Tibial artery (tissue), 4 donors: ENCODE measurements around the gene SCAPER.

ENCODE experiments used
- DNase-seq, 2 donors: peaks; one replicate each; pipeline ENCODE4 v3.0.0-alpha.2; 2019
- H3K27ac ChIP-seq, 2 donors: fragments of 200-600 bp; sonication (generic) in 1 of 2; 1 replicate in 1 of 2; 2 replicates in 1 of 2; pipeline ENCODE4 v1.5.1; 2018 to 2019; ENCODE audit warnings: mild to moderate bottlenecking in 1 of 2
- H3K27me3 ChIP-seq, 2 donors: fragments of 200-600 bp; sonication (generic) in 1 of 2; one replicate each; pipeline versions ENCODE4 v1.5.1 to v1.6.0; 2016 to 2019
- H3K36me3 ChIP-seq, 3 donors: fragments of 200-600 bp; sonication (generic) in 2 of 3; one replicate each; pipeline ENCODE4 v1.5.1; 2016 to 2019; ENCODE audit warnings: mild to moderate bottlenecking in 2 of 3
- H3K4me1 ChIP-seq, 4 donors: fragments of 200-600 bp; sonication (generic) in 2 of 4; 1 replicate in 3 of 4; 2 replicates in 1 of 4; pipeline ENCODE4 v1.5.1; 2016 to 2019
- H3K4me3 ChIP-seq, 2 donors: fragments of 200-600 bp; sonication (generic) in 1 of 2; 1 replicate in 1 of 2; 2 replicates in 1 of 2; pipeline ENCODE4 v1.5.1; 2018 to 2019; ENCODE audit warnings: mild to moderate bottlenecking in 2 of 2
- H3K9me3 ChIP-seq, 3 donors: fragments of 200-600 bp; sonication (generic) in 1 of 3; one replicate each; pipeline ENCODE4 v1.5.1; 2016 to 2019
- CTCF ChIP-seq, 2 experiments: fragments of 200-600 bp in 1 of 2; fragments of 450-650 bp in 1 of 2; IDR thresholded peaks; one replicate each; pipeline ENCODE4 v1.5.1; 2017 to 2019; ENCODE audit warnings: antibody characterized with exemption in 2 of 2, mild to moderate bottlenecking in 1 of 2, moderate library complexity in 1 of 2
- intact Hi-C: fragments of 100-400 bp; cut with DNase I; formaldehyde crosslinking; loops from one replicate; pipeline ENCODE4 v1.15.0; 2023; ENCODE audit warnings: low total_unique reads

SCAPER gene

GRCh38 chr15:76483752-76484151 is 421.4 kb downstream of the SCAPER start:
- H3K4me1 ChIP-seq = no peaks in the 10 kb centered on the region
- H3K27me3 ChIP-seq = no peaks in the 10 kb centered on the region
- no peak for DNase-seq
- H3K9me3 ChIP-seq = no peaks in the 10 kb centered on the region
- no peak overlapping the region for H3K27ac ChIP-seq
- no peaks in the 10 kb centered on the region for H3K36me3 ChIP-seq
- TF ChIP-seq CTCF (IDR thresholded peaks at IDR 0.05) = no peak
- no peak overlapping the region for H3K4me3 ChIP-seq
- intact Hi-C loops = no loop called here

GRCh38 chr15:76483018-76483417 is 422.1 kb downstream of the SCAPER start:
- no peak for DNase-seq
- intact Hi-C loops = no loop called here
- Histone ChIP-seq H3K4me3 (no peak overlapping the region), H3K27ac (no peak overlapping the region), H3K27me3 (no peaks in the 10 kb centered on the region), H3K9me3 (no peaks in the 10 kb centered on the region), H3K4me1 (no peaks in the 10 kb centered on the region), H3K36me3 (no peaks in the 10 kb centered on the region)
- no peak for TF ChIP-seq CTCF (IDR thresholded peaks at IDR 0.05)

- intact Hi-C loops = no loop called here
- Histone ChIP-seq H3K4me3 (no peak overlapping the region), H3K27me3 (no peaks in the 10 kb centered on the region), H3K4me1 (no peaks in the 10 kb centered on the region), H3K9me3 (no peaks in the 10 kb centered on the region), H3K36me3 (no peaks in the 10 kb centered on the region), H3K27ac (no peak overlapping the region)
- DNase-seq = no peak
- TF ChIP-seq CTCF (IDR thresholded peaks at IDR 0.05) = no peak
These were observed 424.9 kb downstream of the SCAPER start for GRCh38 chr15:76480267-76480666.

GRCh38 chr15:76470691-76471090 is 434.4 kb downstream of the SCAPER start:
- H3K9me3 ChIP-seq = peaks cover 0 to 3% (median 0%) of the 10 kb centered on the region in 3 donors
- no peak for DNase-seq
- no peak overlapping the region for H3K4me3 ChIP-seq
- no peak for TF ChIP-seq CTCF (IDR thresholded peaks at IDR 0.05)
- H3K36me3 ChIP-seq = peaks cover 11 to 32% (median 12%) of the 10 kb centered on the region in 3 donors
- no peaks in the 10 kb centered on the region for H3K27me3 ChIP-seq
- no peak overlapping the region for H3K27ac ChIP-seq
- no peaks in the 10 kb centered on the region for H3K4me1 ChIP-seq
- intact Hi-C loops = no loop called here

- Histone ChIP-seq H3K27ac (no peak overlapping the region), H3K27me3 (no peaks in the 10 kb centered on the region), H3K4me1 (no peaks in the 10 kb centered on the region), H3K36me3 (peaks cover 11 to 32% (median 12%) of the 10 kb centered on the region in 3 donors), H3K9me3 (peaks cover 0 to 3% (median 0%) of the 10 kb centered on the region in 3 donors), H3K4me3 (no peak overlapping the region)
- intact Hi-C loops = no loop called here
- no peak for TF ChIP-seq CTCF (IDR thresholded peaks at IDR 0.05)
- DNase-seq = no peak
These were observed 436.4 kb downstream of the SCAPER start for GRCh38 chr15:76468722-76469121.

- Histone ChIP-seq H3K4me3 (no peak overlapping the region), H3K4me1 (no peaks in the 10 kb centered on the region), H3K36me3 (peaks cover 11 to 32% (median 12%) of the 10 kb centered on the region in 3 donors), H3K27ac (no peak overlapping the region), H3K9me3 (peaks cover 0 to 3% (median 0%) of the 10 kb centered on the region in 3 donors), H3K27me3 (no peaks in the 10 kb centered on the region)
- no peak for DNase-seq
- intact Hi-C loops = no loop called here
- TF ChIP-seq CTCF (IDR thresholded peaks at IDR 0.05) = no peak
These were observed 438.0 kb downstream of the SCAPER start for GRCh38 chr15:76467136-76467535.
